NCI-H1436 (cell line): ENCODE measurements around the gene USP32.

ENCODE experiments used
- DNase-seq: peaks from one replicate; lab custom pipeline; 2025; lab: John Stamatoyannopoulos, UW

Gene USP32

GRCh38 chr17:60300011-60300410 is 91.9 kb downstream of the USP32 start:
- DNase-seq = no peak

- no peak for DNase-seq
These were observed 94.1 kb downstream of the USP32 start for GRCh38 chr17:60297760-60298401.

GRCh38 chr17:60296177-60296576 is 95.8 kb downstream of the USP32 start:
- DNase-seq = no peak

- no peak for DNase-seq
These were observed 98.2 kb downstream of the USP32 start for GRCh38 chr17:60293580-60294335.

GRCh38 chr17:60292697-60293096 is 99.2 kb downstream of the USP32 start:
- DNase-seq = no peak

- no peak for DNase-seq
These were observed 107.2 kb downstream of the USP32 start for GRCh38 chr17:60284709-60285108.

GRCh38 chr17:60283816-60284215 is 108.1 kb downstream of the USP32 start:
- DNase-seq = no peak

GRCh38 chr17:60280673-60281072 is 111.3 kb downstream of the USP32 start:
- DNase-seq = no peak

- no peak for DNase-seq
These were observed 113.7 kb downstream of the USP32 start for GRCh38 chr17:60278237-60278636.

- DNase-seq = no peak
These were observed 114.7 kb downstream of the USP32 start for GRCh38 chr17:60277258-60277657.

GRCh38 chr17:60269417-60269816 is 122.5 kb downstream of the USP32 start:
- DNase-seq = no peak

GRCh38 chr17:60260540-60260939 is 131.4 kb downstream of the USP32 start:
- DNase-seq = no peak

GRCh38 chr17:60258313-60258712 is 133.6 kb downstream of the USP32 start:
- DNase-seq = no peak

- DNase-seq = no peak
These were observed 135.8 kb downstream of the USP32 start for GRCh38 chr17:60256174-60256573.

GRCh38 chr17:60253048-60253447 is 138.9 kb downstream of the USP32 start:
- no peak for DNase-seq

- DNase-seq = no peak
These were observed 139.5 kb downstream of the USP32 start for GRCh38 chr17:60252459-60252858.

- no peak for DNase-seq
These were observed 142.6 kb downstream of the USP32 start for GRCh38 chr17:60249290-60249826.

- DNase-seq = no peak
These were observed 143.2 kb downstream of the USP32 start for GRCh38 chr17:60248618-60249289.

GRCh38 chr17:60247836-60248461 is 144.0 kb downstream of the USP32 start:
- no peak for DNase-seq

GRCh38 chr17:60244656-60245055 is 147.3 kb downstream of the USP32 start:
- no peak for DNase-seq

GRCh38 chr17:60240290-60240689 is 151.6 kb downstream of the USP32 start:
- no peak for DNase-seq

- DNase-seq = no peak
These were observed 160.2 kb downstream of the USP32 start for GRCh38 chr17:60231691-60232090.
